Progenitor cell of endocrine pancreas (in vitro differentiated cells): ENCODE results near the gene HMCN2. TPM values are rescaled to one million over a fixed set of nuclear protein-coding genes. Genes with fewer than 3 reads are reported as not detected.

Experiments used
- DNase-seq: peaks from one replicate; pipeline ENCODE4 v3.0.0; 2021; ENCODE audit warnings: low spot score; ENCODE audit not compliant: unreplicated experiment
- H3K27ac Mint-ChIP-seq: 2 replicates; pipeline ENCODE4 v1.8.0; 2021; ENCODE audit warnings: mild to moderate bottlenecking, moderate library complexity, mixed read lengths
- H3K27me3 Mint-ChIP-seq: 2 replicates; pipeline ENCODE4 v1.8.0; 2021; ENCODE audit warnings: mixed read lengths
- H3K36me3 Mint-ChIP-seq: 2 replicates; pipeline ENCODE4 v1.8.0; 2022; ENCODE audit warnings: mixed read lengths; ENCODE audit not compliant: insufficient read depth
- H3K4me1 Mint-ChIP-seq: 2 replicates; pipeline ENCODE4 v1.8.0; 2021; ENCODE audit warnings: low read depth, mixed read lengths
- H3K4me3 Mint-ChIP-seq: 2 replicates; pipeline ENCODE4 v1.8.0; 2021; ENCODE audit warnings: low read depth, mild to moderate bottlenecking, moderate library complexity, mixed read lengths
- H3K9me3 Mint-ChIP-seq: 2 replicates; pipeline ENCODE4 v1.8.0; 2021; ENCODE audit warnings: low read depth, mixed read lengths
- CTCF ChIP-seq: fragments of 200-600 bp; sonication (generic); IDR thresholded peaks from one replicate; pipeline ENCODE4 v1.5.0; 2021; ENCODE audit warnings: antibody characterized with exemption, mild to moderate bottlenecking; ENCODE audit not compliant: unreplicated experiment
- total RNA-seq: library from RNA; stranded (reverse); gene quantifications from 2 replicates; pipeline ENCODE4 v1.2.1, GENCODE V29; 2021

The HMCN2 gene
- total RNA-seq, 1 donor from 2014 or later = 0.26 TPM

- Mint-ChIP-seq H3K27ac (no peak overlapping the region), H3K9me3 (no peaks in the 10 kb centered on the region), H3K27me3 (no peaks in the 10 kb centered on the region), H3K4me1 (no peaks in the 10 kb centered on the region), H3K4me3 (no peak overlapping the region), H3K36me3 (no peaks in the 10 kb centered on the region)
- no peak for DNase-seq
- TF ChIP-seq CTCF = no peak
These were observed 80.4 kb downstream of the HMCN2 start for GRCh38 chr9:130345897-130346385.

GRCh38 chr9:130346431-130346830 lies 80.9 kb downstream of the HMCN2 start:
- no peak overlapping the region for H3K4me3 Mint-ChIP-seq
- no peaks in the 10 kb centered on the region for H3K27me3 Mint-ChIP-seq
- TF ChIP-seq CTCF = no peak
- DNase-seq = no peak
- H3K4me1 Mint-ChIP-seq = no peaks in the 10 kb centered on the region
- H3K9me3 Mint-ChIP-seq = no peaks in the 10 kb centered on the region
- H3K36me3 Mint-ChIP-seq = no peaks in the 10 kb centered on the region
- H3K27ac Mint-ChIP-seq = no peak overlapping the region

DNA sequence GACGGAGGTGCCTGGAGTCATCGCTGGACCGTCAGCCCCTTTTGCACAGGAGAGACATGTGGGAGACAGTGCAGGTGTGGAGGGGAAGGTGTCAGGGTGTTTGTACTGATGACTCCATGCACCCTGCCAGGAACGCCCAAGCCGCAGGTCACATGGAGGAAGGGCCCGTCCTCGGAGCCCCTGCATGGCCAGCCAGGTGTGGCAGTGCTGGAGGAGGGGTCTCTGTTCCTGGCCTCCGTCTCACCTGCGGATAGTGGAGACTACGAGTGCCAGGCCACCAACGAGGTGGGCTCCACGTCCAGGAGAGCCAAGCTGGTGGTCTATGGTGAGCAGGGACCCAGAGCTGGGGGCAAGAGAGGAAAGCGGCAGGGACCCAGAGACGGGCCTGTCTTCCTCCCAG lies 81.5 kb downstream of the HMCN2 start:
- no peak for DNase-seq
- H3K9me3 Mint-ChIP-seq = no peaks in the 10 kb centered on the region
- H3K4me1 Mint-ChIP-seq = no peaks in the 10 kb centered on the region
- no peak overlapping the region for H3K4me3 Mint-ChIP-seq
- no peaks in the 10 kb centered on the region for H3K27me3 Mint-ChIP-seq
- H3K36me3 Mint-ChIP-seq = no peaks in the 10 kb centered on the region
- TF ChIP-seq CTCF = no peak
- no peak overlapping the region for H3K27ac Mint-ChIP-seq

DNA sequence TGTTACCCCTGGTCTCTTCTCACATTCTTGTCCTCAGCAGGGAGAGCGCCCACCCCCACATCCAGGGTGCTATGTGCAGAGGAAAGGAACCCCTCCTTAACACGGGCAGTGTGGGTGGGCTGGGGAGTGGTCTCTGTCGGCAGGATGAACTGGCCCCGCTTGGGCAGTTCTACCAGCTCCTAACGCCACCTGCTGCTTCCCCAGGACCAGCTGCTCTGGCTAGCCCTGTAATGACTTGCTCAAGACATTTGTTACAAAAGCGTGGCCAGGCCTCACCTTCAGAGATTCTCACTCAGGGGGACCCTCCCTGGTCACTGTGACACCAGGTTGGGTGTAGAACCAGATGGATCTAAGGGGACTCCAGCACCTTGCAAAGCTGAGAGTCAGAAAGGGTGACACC lies 82.4 kb downstream of the HMCN2 start:
- no peak overlapping the region for H3K4me3 Mint-ChIP-seq
- H3K4me1 Mint-ChIP-seq = no peaks in the 10 kb centered on the region
- DNase-seq = no peak
- no peaks in the 10 kb centered on the region for H3K9me3 Mint-ChIP-seq
- no peak overlapping the region for H3K27ac Mint-ChIP-seq
- no peaks in the 10 kb centered on the region for H3K27me3 Mint-ChIP-seq
- TF ChIP-seq CTCF = no peak
- no peaks in the 10 kb centered on the region for H3K36me3 Mint-ChIP-seq

DNA sequence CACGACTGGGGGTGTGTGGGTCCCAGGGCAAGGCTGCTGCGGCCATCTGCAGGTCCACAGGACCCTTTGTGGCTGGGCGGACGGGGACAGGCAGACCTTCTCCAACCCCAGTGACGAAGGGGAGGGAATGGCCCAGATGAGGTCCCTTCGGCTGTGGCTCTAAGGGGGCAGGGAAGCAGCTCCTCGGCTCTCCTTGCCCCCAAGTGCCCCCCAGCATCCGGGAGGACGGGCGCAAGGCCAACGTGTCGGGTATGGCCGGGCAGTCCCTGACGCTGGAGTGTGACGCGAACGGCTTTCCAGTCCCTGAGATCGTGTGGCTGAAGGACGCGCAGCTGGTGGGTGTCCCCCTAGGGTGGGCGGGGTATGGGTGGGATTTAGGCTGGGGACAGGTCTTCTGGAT lies 82.8 kb downstream of the HMCN2 start:
- Mint-ChIP-seq H3K4me1 (no peaks in the 10 kb centered on the region), H3K9me3 (no peaks in the 10 kb centered on the region), H3K27ac (no peak overlapping the region), H3K27me3 (peaks cover under 1% of the 10 kb centered on the region), H3K36me3 (no peaks in the 10 kb centered on the region), H3K4me3 (no peak overlapping the region)
- no peak for TF ChIP-seq CTCF
- no peak for DNase-seq
